Activated CD8-positive, alpha-beta memory T cell treated with anti-CD3 and anti-CD28 coated beads, Interleukin-2, amount 10 ng/mL, durations not matched to agents 7 days and 5 days (primary cell): ENCODE data around the gene MROH7. TPM values are rescaled to one million over a fixed set of nuclear protein-coding genes. Genes with fewer than 3 reads are reported as not detected.

Experiments used
- ATAC-seq: fragments of 150-1000 bp; cut with Tn5 transposase; one replicate; pipeline ENCODE4 v1.10.0; 2021; ENCODE audit warnings: moderate library complexity
- CTCF ChIA-PET: fragments of 350-600 bp; sonication (Branson Sonifier 250); formaldehyde crosslinking; loops from one replicate; lab custom pipeline; 2021; ENCODE audit warnings: antibody characterized with exemption; lab: Charles Lee
- DNase-seq: peaks from one replicate; pipeline ENCODE4 v3.0.0-alpha.2; 2020
- H3K27ac Mint-ChIP-seq: one replicate; pipeline ENCODE4 v1.8.0; 2021; ENCODE audit warnings: mild to moderate bottlenecking, mixed read lengths
- H3K27me3 Mint-ChIP-seq: one replicate; pipeline ENCODE4 v1.8.0; 2021; ENCODE audit warnings: mixed read lengths
- H3K36me3 Mint-ChIP-seq: one replicate; pipeline ENCODE4 v1.8.0; 2021; ENCODE audit warnings: mild to moderate bottlenecking, mixed read lengths
- H3K4me1 Mint-ChIP-seq: one replicate; pipeline ENCODE4 v1.8.0; 2021; ENCODE audit warnings: mixed read lengths
- H3K4me3 Mint-ChIP-seq: one replicate; pipeline ENCODE4 v1.8.0; 2021; ENCODE audit warnings: mild to moderate bottlenecking, moderate library complexity, mixed read lengths
- H3K9me3 Mint-ChIP-seq: one replicate; pipeline ENCODE4 v1.8.0; 2022; ENCODE audit warnings: low read depth, mixed read lengths
- total RNA-seq, 2 experiments: library from RNA; stranded (reverse); gene quantifications; one replicate each; pipeline ENCODE4 v1.2.3, GENCODE V29; 2021

Gene MROH7
- total RNA-seq, 2 experiments from 2014 or later: not detected

DNA sequence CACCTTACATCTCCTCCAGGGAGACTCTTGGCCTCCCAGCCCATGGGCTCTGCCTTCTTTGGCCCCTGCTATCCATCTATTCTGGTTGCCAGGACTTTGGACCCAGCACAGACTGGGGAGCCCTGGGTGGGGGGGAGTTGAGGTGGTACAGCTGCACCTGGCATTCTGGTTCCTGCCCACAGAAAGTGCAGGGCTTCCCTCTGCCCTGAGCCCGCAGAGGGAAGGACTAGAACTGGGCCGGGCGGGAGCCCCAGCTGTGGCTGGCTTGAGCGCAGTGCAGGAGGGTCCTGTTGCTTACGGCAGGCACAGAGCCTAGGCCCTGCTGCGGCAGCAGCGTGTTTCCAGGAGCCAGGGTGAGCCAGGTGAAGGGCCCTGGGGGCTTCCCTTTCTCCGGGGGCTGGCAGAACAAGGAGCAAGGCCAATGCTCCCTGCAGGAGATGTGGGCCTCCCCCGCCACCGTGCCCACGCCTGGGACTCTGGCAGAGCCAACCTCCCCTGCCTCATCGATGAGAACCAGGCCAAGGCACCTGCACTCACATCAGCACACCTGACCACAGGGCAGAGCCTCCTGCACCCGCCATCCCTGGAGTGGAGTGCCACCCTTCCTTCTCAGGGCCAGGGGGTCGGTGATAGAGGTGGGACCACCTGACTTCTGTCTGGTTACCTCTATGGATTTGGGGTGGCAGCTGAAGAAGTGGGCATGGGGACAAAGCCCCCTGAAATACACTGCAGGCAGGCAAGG, 106.7 kb downstream of the MROH7 start:
- CTCF ChIA-PET: no interaction called here
- Mint-ChIP-seq H3K27ac (no peak overlapping the region), H3K4me1 (no peaks in the 10 kb centered on the region), H3K36me3 (no peaks in the 10 kb centered on the region), H3K9me3 (no peaks in the 10 kb centered on the region), H3K4me3 (no peak overlapping the region), H3K27me3 (no peaks in the 10 kb centered on the region)
- ATAC-seq: no peak
- no peak for DNase-seq

GRCh38 chr1:54750596-54750995, 109.0 kb downstream of the MROH7 start:
- CTCF ChIA-PET: interaction anchor here (0.6 to 1.2 kb wide), 2 partner anchors 51 to 174 kb away, joined by 3 to 4 read pairs; no protein-coding TSS in a partner anchor
- ATAC-seq: no peak
- Mint-ChIP-seq H3K36me3 (no peaks in the 10 kb centered on the region), H3K27me3 (no peaks in the 10 kb centered on the region), H3K4me1 (no peaks in the 10 kb centered on the region), H3K27ac (no peak overlapping the region), H3K4me3 (no peak overlapping the region), H3K9me3 (no peaks in the 10 kb centered on the region)
- DNase-seq: no peak

- CTCF ChIA-PET: interaction anchor here (0.7 kb wide), 1 partner anchor 55 kb away, joined by 3 read pairs; no protein-coding TSS in a partner anchor
- Mint-ChIP-seq H3K27me3 (no peaks in the 10 kb centered on the region), H3K4me3 (no peak overlapping the region), H3K9me3 (no peaks in the 10 kb centered on the region), H3K36me3 (no peaks in the 10 kb centered on the region), H3K4me1 (peaks cover 3% of the 10 kb centered on the region), H3K27ac (no peak overlapping the region)
- no peak for DNase-seq
- ATAC-seq: no peak
Observed at GRCh38 chr1:54751426-54751825, 109.8 kb downstream of the MROH7 start.

DNA sequence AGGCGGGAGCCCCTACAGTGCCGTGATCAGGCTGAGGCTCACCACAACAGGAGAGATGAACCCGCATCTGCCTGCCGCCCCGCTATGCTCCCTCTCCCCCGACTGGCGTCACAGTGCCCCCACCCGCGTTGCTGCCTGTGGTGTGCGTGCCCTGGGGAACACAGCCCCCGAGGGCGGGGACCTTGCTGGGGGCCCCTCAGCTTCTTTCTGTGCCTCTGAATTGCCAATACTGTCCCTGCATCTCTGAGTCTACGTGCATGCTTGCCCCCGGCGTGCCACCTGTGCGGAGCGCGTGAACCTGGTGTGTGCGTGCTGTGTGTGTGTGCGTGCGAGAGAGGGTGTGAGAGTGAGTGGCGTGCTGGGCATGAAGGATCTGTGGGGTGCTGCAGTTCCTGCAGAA, 112.5 kb downstream of the MROH7 start:
- no peak for DNase-seq
- no peaks in the 10 kb centered on the region for H3K9me3 Mint-ChIP-seq
- ATAC-seq: no peak
- H3K27ac Mint-ChIP-seq: no peak overlapping the region
- no peak overlapping the region for H3K4me3 Mint-ChIP-seq
- H3K27me3 Mint-ChIP-seq: no peaks in the 10 kb centered on the region
- CTCF ChIA-PET: no interaction called here
- H3K4me1 Mint-ChIP-seq: peaks cover 3% of the 10 kb centered on the region
- peaks cover 4% of the 10 kb centered on the region for H3K36me3 Mint-ChIP-seq

DNA sequence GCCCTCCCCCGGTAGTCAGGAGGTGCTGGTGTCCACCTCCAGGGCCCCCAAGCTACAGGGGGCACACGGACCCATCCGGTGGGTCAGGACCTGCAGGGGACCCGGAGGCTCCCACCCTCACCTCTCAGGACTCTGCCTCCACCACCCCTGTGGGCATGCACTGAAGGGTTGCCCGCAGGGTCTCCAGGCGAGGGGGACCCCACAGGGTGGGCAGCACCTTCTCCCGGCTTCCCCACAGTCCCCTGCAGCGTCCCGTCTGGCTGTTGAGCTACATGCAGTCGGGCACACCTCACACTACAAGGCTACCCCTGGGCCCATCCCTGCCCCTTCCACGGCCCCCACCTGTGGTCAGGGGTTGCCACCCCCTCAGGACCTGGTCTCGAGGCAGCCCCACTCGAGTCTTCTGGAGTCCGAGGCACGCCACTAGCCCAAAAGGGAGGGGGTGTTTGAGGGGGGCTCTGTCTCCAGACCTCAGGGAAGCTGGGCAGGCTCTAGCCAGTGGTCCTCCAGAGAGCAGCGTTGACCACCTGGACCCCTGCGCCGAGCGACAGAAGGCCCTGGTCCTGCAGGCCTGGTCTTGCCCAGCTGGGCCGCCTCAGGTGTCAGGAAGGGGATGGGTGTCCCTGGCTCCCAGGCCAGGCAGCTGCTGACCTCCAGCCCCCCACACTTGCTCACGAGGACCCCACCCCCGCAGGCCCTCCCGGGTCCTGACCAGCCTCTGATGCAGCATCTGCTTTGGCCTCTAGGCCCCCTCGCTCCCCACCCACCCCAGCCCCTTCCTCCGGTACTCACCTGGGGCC, 113.1 kb downstream of the MROH7 start:
- CTCF ChIA-PET: no interaction called here
- H3K27me3 Mint-ChIP-seq: no peaks in the 10 kb centered on the region
- DNase-seq: no peak
- H3K4me1 Mint-ChIP-seq: peaks cover 3% of the 10 kb centered on the region
- H3K9me3 Mint-ChIP-seq: no peaks in the 10 kb centered on the region
- no peak for ATAC-seq
- H3K36me3 Mint-ChIP-seq: peaks cover 6% of the 10 kb centered on the region
- H3K4me3 Mint-ChIP-seq: no peak overlapping the region
- H3K27ac Mint-ChIP-seq: no peak overlapping the region

- no peak overlapping the region for H3K4me3 Mint-ChIP-seq
- ATAC-seq (no peak), DNase-seq (no peak)
- no peaks in the 10 kb centered on the region for H3K9me3 Mint-ChIP-seq
- CTCF ChIA-PET: no interaction called here
- no peaks in the 10 kb centered on the region for H3K27me3 Mint-ChIP-seq
- H3K4me1 Mint-ChIP-seq: peaks cover 6% of the 10 kb centered on the region
- peaks cover 6% of the 10 kb centered on the region for H3K36me3 Mint-ChIP-seq
- no peak overlapping the region for H3K27ac Mint-ChIP-seq
Observed at GRCh38 chr1:54757833-54758232, 116.2 kb downstream of the MROH7 start.

- DNase-seq (no peak), ATAC-seq (no peak)
- Mint-ChIP-seq H3K27me3 (no peaks in the 10 kb centered on the region), H3K4me3 (no peak overlapping the region), H3K27ac (no peak overlapping the region), H3K4me1 (peaks cover 14% of the 10 kb centered on the region), H3K36me3 (peaks cover 6% of the 10 kb centered on the region), H3K9me3 (no peaks in the 10 kb centered on the region)
- CTCF ChIA-PET: interaction anchor here (1.2 kb wide), 1 partner anchor 42 kb away, joined by 3 read pairs; no protein-coding TSS in a partner anchor
Observed at GRCh38 chr1:54758678-54759348, 117.2 kb downstream of the MROH7 start.

Other genes with a start within 250 kb of the MROH7 start
- gene SSBP3, start 235.4 kb upstream of the MROH7 start, total RNA-seq: 100 to 1,000 TPM in 1 of 2 experiments, 10 to 100 TPM in 1; 88.7 to 116 TPM
- gene ACOT11, start 93.6 kb upstream of the MROH7 start, total RNA-seq: under 1 TPM; 0.58 to 0.96 TPM
- not detected for gene FAM151A, start 18.3 kb upstream of the MROH7 start, total RNA-seq
- gene TTC4, start 74.1 kb downstream of the MROH7 start, total RNA-seq: 10 to 100 TPM; 19.6 to 26.3 TPM
- gene PARS2, start 122.7 kb downstream of the MROH7 start, total RNA-seq: 1 to 10 TPM; 5.0 to 6.4 TPM
- 10 to 100 TPM in 1 of 2 experiments, 1 to 10 TPM in 1; 9.1 to 17.9 TPM for gene TTC22, start 159.5 kb downstream of the MROH7 start, total RNA-seq
- 100 to 1,000 TPM; 121 to 187 TPM for gene DHCR24, start 245.4 kb downstream of the MROH7 start, total RNA-seq